ENCODE results near the gene CAST.

Gene CAST

GRCh38 chr5:96645091-96645490 is 17.1 kb upstream of the CAST start:
- no peak for DNase-seq

- DNase-seq = no peak
Observed at GRCh38 chr5:96648023-96648422, 14.2 kb upstream of the CAST start.

GRCh38 chr5:96648593-96648992 is 13.6 kb upstream of the CAST start:
- no peak for DNase-seq

GRCh38 chr5:96649251-96649662 is 12.9 kb upstream of the CAST start:
- DNase-seq = no peak

GRCh38 chr5:96649681-96650540 is 12.3 kb upstream of the CAST start:
- no peak for DNase-seq

- no peak for DNase-seq
Observed at GRCh38 chr5:96651047-96651446, 11.1 kb upstream of the CAST start.

- no peak for DNase-seq
Observed at GRCh38 chr5:96651948-96652753, 10.0 kb upstream of the CAST start.

- DNase-seq = no peak
Observed at GRCh38 chr5:96652769-96653454, 9.3 kb upstream of the CAST start.

- no peak for DNase-seq
Observed at GRCh38 chr5:96654209-96654608, 8.0 kb upstream of the CAST start.

GRCh38 chr5:96655085-96655484 is 7.1 kb upstream of the CAST start:
- no peak for DNase-seq

- no peak for DNase-seq
Observed at GRCh38 chr5:96655506-96655905, 6.7 kb upstream of the CAST start.

GRCh38 chr5:96657068-96657467 is 5.1 kb upstream of the CAST start:
- no peak for DNase-seq

GRCh38 chr5:96658272-96658671 is 3.9 kb upstream of the CAST start:
- DNase-seq = no peak

GRCh38 chr5:96659170-96659569 is 3.0 kb upstream of the CAST start:
- DNase-seq = no peak

GRCh38 chr5:96660971-96661854 is 963 bp upstream of the CAST start:
- DNase-seq = no peak

- DNase-seq = peak; percentile 78
Observed at GRCh38 chr5:96662725-96663518, 746 bp downstream of the CAST start.

GRCh38 chr5:96663608-96664007 is 1.4 kb downstream of the CAST start:
- DNase-seq = no peak

- no peak for DNase-seq
Observed at GRCh38 chr5:96664669-96665068, 2.5 kb downstream of the CAST start.

GRCh38 chr5:96668725-96669124 is 6.5 kb downstream of the CAST start:
- no peak for DNase-seq

- DNase-seq = no peak
Observed at GRCh38 chr5:96669909-96670308, 7.7 kb downstream of the CAST start.

- DNase-seq = no peak
Observed at GRCh38 chr5:96671441-96671840, 9.3 kb downstream of the CAST start.

GRCh38 chr5:96673127-96673526 is 11.0 kb downstream of the CAST start:
- no peak for DNase-seq

All from effector CD8-positive, alpha-beta T cell (primary cell).